ENCODE results near the gene MMP12.

MMP12 gene

DNA sequence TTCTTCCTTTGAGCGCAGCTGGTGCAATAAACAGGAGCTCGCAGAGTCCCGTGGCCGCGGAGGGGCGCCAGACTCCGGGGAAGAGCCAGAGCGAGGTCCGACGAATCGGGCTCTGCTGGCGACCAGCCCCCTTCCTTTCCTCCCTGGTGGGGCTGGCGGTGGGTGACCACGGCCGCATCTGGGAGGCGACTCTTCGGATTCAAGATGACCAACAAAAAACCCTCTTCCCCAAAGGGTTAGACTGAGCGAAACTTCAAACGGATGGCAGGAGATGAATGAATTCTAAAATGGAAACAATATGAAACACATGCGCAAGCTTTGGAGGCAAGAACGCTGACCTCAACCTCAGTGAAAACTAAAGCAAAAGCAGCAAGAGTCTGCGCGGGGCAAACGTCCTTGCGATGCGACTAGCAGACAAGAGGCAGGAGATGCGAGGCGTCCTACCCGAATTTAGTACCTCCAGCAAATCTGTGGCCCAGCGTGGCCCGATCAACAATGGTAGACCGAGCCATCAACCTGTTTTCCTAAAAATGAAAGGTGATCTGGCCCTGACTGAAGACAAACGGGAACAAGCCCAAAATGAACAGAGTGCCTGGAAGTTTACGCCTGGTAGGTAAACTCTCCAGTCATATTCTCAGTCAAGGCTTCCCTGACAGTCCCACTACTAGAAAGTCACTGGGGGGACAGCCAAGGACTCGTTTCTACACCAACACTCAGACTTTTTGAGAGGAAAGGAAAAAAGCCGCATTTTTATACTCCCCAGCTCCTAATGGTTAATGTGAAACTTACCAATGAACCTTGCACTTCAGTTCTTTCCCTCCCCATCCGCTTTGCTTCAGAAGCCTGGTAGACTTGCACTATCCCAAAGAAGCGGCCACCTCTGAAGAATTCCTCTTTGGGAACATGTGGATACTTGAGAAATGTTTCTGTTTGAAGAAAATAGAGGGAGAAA is 43.0 kb downstream of the MMP12 start:
- TF ChIP-seq, protein P1, sequence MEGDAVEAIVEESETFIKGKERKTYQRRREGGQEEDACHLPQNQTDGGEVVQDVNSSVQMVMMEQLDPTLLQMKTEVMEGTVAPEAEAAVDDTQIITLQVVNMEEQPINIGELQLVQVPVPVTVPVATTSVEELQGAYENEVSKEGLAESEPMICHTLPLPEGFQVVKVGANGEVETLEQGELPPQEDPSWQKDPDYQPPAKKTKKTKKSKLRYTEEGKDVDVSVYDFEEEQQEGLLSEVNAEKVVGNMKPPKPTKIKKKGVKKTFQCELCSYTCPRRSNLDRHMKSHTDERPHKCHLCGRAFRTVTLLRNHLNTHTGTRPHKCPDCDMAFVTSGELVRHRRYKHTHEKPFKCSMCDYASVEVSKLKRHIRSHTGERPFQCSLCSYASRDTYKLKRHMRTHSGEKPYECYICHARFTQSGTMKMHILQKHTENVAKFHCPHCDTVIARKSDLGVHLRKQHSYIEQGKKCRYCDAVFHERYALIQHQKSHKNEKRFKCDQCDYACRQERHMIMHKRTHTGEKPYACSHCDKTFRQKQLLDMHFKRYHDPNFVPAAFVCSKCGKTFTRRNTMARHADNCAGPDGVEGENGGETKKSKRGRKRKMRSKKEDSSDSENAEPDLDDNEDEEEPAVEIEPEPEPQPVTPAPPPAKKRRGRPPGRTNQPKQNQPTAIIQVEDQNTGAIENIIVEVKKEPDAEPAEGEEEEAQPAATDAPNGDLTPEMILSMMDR (IDR thresholded peaks at IDR 0.05; ENCODE audit: borderline replicate concordance, control extremely low read depth, extremely low read depth, insufficient read depth, missing control alignments), result peak; percentile 26
- peak; percentile 29 for DNase-seq (ENCODE audit: low spot score)

DNA sequence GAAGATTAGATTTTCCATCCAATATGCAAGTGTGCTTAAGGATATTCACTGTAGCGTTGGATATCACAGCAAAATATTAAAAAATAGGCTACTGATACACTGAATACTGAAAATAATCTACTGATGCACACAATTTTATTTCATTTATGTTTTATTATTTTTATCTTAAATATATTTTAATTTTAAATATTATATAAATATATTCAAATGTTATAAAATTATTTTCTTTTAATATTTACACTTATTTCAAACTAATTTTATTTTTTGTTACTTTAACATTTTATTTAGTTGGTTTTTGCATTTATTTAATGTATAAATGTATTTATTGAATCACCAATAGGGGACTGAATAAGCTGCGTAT is 43.7 kb downstream of the MMP12 start:
- no peak for DNase-seq (ENCODE audit: low spot score)
- in situ Hi-C loops (cut with MboI; ENCODE audit: low sequenced_read_pairs, unreplicated experiment), result no loop called here
- TF ChIP-seq, protein P1 (IDR thresholded peaks at IDR 0.05; ENCODE audit: borderline replicate concordance, control extremely low read depth, extremely low read depth, insufficient read depth, missing control alignments), result no peak

More for the DNA sequence above, 43.0 kb downstream of the MMP12 start:
- in situ Hi-C loops (cut with MboI; ENCODE audit: low sequenced_read_pairs, unreplicated experiment), result no loop called here

DNA sequence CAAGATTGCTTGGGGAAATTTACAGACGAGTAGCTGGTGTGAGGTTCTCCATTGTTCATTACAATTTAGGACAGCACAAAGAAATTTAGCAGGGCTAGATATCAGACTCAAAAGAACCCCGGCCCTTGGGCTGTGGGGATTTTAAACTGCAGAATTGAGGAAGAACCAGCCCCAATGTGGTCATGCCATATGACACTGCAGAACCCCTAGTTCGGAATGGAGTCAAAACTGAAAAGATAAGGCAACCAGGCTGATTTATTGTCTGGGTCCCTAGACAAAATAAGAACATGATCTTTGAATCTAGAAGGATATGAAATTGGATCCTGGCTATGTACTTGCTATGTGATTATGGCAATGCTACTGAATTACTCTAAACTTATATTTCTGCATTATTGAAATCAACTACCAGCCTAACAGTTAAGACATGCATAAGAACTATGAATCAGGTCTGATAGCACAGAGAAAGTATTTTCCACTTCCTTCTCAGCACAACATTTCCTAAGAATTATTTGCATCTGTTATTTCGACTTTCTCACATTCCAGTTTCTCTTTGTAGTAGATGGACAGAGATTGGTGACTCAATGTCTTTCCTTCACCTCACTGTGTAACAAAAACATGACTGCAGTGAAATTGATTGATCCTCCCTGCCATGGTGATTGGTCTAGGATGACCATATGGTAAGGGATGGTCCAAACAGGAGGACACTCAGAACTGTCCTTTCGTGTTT is 44.6 kb downstream of the MMP12 start:
- in situ Hi-C loops (cut with MboI; ENCODE audit: low sequenced_read_pairs, unreplicated experiment), result no loop called here
- no peak for DNase-seq (ENCODE audit: low spot score)
- TF ChIP-seq, protein P1 (IDR thresholded peaks at IDR 0.05; ENCODE audit: borderline replicate concordance, control extremely low read depth, extremely low read depth, insufficient read depth, missing control alignments), result no peak

DNA sequence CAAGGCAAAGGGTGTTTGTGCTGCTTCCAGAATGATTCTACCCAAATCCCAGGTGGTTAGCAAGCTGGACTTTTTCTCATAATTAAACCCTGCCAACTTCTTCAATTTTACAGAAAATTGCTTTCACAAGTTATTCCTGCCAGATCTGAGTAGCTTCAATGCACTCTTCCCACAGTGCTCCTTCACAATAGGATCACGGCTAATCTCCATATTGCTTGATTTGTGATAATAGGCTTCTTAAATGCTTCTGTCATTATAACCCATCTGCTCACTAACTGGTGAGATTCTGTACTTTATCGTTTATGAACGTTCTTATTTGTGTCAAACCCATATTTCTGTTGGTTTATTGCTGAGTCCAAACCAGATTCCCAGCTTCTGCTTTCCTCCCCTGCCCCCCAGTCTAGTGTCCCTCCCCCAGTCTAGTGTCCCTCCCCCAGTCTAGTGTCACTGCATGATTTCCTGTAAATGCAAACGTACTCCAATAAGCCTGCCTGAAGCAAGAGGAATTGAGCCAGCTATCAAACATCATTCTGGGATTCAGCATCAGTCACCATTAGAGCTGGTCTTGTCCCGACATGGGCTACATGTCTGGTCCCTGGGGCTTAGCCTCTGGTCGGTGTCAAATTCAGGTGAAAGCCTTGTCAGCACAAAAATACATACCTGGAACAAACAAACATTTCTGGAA is 45.3 kb downstream of the MMP12 start:
- TF ChIP-seq, protein P1 (IDR thresholded peaks at IDR 0.05; ENCODE audit: borderline replicate concordance, control extremely low read depth, extremely low read depth, insufficient read depth, missing control alignments), result no peak
- in situ Hi-C loops (cut with MboI; ENCODE audit: low sequenced_read_pairs, unreplicated experiment), result no loop called here
- DNase-seq (ENCODE audit: low spot score), result no peak

DNA sequence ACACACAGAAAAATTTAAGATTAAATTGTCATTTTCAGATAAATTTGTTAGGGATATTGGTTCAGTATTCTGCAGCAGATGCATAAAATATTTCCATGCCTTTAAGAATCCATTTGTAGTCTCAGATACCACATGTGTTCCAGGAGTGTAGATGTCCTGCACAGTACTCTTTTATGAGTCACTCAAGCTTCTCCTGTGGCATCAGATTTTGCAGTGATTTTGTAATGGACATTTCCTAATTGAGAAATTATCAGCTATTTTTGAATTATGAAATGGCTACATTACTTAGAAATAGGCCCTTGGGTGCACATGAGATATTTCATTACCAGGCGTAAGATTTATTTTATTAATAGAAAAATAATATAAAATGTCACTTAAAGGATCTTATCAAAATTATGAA is 50.2 kb downstream of the MMP12 start:
- no peak for DNase-seq (ENCODE audit: low spot score)
- in situ Hi-C loops (cut with MboI; ENCODE audit: low sequenced_read_pairs, unreplicated experiment), result no loop called here
- TF ChIP-seq, protein P1 (IDR thresholded peaks at IDR 0.05; ENCODE audit: borderline replicate concordance, control extremely low read depth, extremely low read depth, insufficient read depth, missing control alignments), result no peak

DNA sequence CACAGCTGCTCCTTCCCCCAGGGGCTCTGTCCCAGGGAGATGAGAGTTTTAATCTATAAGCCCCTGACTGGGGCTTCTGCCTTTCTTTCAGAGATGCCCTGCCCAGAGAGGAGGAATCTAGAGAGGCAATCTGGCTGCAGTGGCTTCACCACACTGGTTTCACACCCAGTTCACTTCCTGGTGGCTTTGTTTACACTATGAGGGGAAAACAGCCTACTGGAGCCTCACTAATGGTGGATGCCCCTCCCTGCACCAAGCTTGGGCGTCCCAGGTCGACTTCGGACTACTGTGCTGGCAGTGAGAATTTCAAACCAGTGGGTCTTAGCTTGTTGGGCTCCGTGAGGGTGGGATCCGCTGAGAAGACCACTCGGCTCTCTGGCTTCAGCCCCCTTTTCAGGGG is 55.3 kb downstream of the MMP12 start:
- in situ Hi-C loops (cut with MboI; ENCODE audit: low sequenced_read_pairs, unreplicated experiment), result no loop called here
- no peak for DNase-seq (ENCODE audit: low spot score)
- TF ChIP-seq, protein P1 (IDR thresholded peaks at IDR 0.05; ENCODE audit: borderline replicate concordance, control extremely low read depth, extremely low read depth, insufficient read depth, missing control alignments), result no peak
